Inferior parietal cortex (tissue), 1 donor: ENCODE results near the gene FGF22.

Experiments used
- DNase-seq: peaks from one replicate; pipeline ENCODE4 v3.0.0-alpha.2; 2016; ENCODE audit errors: extremely low spot score

FGF22 gene

DNA sequence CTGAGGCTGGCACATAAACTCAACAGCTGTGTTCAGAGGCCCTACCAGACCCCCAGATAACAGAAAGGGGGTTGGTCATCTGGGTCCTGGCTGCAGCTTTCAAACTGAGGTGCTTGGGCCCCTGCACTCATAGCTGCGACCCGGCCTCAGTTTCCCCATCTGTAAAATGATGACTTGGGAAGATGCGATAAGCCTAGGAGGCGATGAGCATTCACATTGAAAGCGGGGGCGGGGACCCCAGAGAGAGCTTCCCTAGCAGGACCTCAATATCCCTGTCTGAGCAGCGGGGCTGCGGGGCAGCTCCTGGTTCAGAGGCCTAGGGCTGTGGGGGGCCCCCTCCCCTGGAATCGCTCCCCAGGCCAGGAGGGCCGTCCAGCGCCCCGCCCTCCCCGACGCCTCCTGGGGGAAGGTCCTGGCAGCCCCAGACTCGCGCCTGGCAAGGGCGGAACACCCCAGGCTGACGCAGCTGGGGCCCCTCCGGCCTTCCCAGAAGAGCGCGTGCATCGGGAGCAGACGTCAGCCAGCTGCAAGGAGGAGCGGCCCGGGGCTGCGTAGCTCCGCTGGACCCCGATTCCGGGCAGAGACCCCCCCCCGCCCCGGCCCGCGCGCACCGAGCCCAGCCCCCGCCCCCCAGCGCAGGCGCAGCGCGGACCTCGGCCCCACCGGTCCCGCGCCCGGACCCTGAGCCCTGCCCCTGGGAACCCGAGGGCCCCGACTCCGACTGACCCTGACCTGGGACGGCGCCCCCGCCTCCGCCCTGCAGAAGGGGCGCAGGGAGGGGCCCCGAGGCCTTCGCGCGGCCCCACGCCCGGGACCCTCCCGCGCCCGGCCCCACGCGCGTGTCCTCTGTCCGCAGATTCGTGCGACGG, 40.0 kb downstream of the FGF22 start:
- no peak for DNase-seq

DNA sequence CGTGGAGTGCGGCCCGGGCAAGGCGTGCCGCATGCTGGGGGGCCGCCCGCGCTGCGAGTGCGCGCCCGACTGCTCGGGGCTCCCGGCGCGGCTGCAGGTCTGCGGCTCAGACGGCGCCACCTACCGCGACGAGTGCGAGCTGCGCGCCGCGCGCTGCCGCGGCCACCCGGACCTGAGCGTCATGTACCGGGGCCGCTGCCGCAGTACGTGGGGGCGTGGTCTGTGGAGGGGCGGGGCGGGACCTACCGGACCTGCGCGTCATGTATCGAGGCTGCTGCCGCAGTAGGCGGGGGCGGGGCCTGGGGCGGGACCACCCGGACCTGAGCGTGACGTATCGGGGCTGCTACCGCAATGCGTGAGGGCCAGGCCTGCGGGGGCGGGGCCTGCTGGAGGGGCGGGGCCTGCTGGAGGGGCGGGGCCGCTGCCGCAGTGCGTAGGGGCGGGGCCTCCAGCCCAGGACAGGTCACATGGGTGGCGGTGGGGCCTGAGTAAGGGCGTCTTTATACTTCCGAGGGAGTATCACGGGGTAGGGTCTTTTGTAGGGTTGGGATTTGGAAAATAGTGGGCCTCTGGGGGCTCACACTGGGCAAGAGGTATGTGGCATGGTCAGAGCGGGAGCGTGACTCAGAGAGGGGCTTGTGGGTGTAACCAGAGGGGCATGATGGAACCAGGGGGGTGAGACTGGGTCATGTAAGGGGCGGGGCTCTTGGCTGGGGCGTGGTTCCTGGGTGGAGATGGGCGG, 40.8 kb downstream of the FGF22 start:
- peak; percentile 87 for DNase-seq

DNA sequence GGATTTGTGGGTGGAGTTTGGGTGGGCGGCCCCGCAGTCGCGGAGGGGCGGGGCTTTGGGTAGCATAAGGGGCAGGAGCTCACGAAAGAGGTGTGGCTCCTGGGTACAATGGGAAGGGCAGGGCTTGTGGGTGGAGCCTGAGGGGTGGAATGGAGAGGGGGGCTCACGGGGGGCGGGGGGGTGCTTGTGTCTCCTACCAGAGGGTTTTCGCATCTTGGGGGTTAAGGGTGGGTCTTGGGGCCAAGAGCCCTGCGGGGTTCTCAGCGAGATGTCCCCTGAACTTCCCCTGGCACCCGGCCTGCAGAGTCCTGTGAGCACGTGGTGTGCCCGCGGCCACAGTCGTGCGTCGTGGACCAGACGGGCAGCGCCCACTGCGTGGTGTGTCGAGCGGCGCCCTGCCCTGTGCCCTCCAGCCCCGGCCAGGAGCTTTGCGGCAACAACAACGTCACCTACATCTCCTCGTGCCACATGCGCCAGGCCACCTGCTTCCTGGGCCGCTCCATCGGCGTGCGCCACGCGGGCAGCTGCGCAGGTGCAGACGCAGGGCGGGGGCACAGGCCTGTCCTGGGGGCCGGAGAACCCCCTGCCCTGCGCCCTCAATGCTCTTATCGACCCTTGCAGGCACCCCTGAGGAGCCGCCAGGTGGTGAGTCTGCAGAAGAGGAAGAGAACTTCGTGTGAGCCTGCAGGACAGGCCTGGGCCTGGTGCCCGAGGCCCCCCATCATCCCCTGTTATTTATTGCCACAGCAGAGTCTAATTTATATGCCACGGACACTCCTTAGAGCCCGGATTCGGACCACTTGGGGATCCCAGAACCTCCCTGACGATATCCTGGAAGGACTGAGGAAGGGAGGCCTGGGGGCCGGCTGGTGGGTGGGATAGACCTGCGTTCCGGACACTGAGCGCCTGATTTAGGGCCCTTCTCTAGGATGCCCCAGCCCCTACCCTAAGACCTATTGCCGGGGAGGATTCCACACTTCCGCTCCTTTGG, 41.6 kb downstream of the FGF22 start:
- no peak for DNase-seq

DNA sequence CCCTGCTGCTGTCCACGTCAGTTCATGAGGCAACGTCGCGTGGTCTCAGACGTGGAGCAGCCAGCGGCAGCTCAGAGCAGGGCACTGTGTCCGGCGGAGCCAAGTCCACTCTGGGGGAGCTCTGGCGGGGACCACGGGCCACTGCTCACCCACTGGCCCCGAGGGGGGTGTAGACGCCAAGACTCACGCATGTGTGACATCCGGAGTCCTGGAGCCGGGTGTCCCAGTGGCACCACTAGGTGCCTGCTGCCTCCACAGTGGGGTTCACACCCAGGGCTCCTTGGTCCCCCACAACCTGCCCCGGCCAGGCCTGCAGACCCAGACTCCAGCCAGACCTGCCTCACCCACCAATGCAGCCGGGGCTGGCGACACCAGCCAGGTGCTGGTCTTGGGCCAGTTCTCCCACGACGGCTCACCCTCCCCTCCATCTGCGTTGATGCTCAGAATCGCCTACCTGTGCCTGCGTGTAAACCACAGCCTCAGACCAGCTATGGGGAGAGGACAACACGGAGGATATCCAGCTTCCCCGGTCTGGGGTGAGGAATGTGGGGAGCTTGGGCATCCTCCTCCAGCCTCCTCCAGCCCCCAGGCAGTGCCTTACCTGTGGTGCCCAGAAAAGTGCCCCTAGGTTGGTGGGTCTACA, 43.1 kb downstream of the FGF22 start:
- no peak for DNase-seq

DNA sequence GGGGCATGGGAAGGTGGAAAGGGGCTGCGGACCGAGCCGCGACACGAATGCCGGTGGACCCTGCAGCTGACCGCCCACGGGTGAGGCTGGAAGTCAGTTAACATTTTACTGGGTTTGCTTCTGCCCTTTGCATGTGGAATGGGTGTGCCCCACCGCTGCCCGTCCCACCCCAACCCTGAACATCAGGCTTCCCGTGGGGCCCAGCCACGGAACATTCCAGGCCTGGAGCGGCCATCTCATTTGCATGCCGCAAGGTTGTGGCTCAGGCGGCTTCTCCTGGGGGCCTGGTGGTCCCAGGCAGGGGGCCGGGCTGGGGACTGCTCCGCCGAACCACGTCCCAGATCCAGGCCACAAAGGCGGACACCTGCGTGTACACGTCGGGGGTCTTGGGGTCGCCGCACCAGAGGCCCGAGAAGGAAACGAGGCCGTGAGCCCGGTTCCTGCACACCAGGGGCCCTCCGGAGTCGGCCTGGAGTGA, 45.8 kb downstream of the FGF22 start:
- DNase-seq, result no peak

DNA sequence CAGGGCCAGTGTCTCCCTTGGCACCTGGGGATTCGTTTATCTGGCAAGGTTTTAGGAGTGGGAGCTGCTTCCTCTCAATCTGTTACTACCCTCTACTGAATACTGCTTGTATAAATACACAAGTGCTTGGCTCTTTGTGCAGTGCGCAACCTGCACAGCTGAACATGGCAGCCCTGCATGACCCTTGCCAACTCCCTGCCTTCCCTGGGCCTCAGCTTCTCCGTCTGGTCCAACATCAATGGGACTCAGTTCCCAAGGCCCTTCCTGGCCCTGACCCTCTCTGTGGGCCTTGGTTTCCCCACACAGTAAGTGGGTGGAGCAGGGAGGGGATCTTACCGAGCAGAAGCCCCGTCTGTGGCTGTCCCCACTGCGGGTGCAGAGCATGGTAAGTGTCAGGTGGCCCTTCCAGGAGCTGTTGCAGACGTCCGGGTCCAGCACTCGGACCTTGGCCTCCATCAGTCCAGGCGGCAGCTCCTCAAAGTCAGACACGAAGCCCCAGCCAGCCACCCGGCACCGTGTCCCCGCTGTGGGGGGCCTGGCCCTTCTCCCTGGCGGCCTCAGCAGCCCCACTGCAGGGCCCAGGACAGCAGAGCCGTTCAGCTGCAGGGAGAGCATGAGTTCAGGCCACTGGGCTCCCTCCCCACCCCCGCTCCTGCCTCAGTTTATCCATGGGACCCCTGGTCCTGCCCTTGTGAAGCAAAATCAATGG, 47.1 kb downstream of the FGF22 start:
- DNase-seq, result no peak

DNA sequence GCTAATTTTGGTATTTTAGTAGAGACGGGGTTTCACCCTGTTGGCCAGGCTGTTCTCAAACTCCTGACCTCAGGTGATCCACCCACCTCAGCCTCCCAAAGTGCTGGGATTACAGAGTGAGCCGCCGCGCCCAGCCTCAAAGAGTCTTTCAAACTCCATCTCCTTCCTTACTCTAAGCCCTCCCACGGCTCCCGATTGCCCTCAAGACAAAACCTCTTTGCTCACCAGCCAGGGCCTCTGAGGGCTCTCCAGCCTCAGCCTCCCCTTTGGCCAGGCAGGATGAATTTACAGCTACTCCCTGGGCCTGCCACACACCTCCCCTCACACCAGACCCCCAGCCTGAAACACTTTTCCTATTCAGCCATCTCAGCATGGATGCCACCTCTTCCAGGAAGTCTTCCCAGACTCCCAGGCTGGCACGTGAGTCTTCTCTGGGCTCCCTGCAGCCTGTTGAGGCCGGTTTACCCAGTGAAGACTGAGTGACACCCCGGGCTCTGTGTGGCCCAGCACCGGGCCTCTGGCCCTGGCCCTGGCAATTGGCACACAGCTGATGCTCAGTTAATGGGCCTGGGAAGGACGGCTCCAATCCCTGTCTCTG, 48.0 kb downstream of the FGF22 start:
- no peak for DNase-seq

DNA sequence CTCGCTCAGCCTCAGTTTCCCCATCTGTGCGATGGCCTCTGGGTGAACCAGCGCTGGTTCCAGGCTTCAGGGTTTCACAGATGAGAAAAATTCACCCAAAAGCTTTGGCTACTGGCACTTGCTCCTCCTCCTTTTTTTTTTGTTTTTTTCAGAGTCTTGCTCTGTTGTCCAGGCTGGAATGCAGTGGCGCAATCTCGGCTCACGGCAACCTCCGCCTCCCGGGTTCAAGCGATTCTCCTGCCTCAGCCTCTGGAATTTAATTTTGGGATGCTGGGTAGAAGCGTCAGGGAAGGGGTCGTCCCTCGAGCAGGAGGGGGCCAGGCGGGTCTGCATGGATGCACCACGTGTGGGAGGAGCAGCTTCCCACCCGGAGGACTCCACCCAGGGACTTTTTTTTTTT, 48.5 kb downstream of the FGF22 start:
- DNase-seq, result no peak

DNA sequence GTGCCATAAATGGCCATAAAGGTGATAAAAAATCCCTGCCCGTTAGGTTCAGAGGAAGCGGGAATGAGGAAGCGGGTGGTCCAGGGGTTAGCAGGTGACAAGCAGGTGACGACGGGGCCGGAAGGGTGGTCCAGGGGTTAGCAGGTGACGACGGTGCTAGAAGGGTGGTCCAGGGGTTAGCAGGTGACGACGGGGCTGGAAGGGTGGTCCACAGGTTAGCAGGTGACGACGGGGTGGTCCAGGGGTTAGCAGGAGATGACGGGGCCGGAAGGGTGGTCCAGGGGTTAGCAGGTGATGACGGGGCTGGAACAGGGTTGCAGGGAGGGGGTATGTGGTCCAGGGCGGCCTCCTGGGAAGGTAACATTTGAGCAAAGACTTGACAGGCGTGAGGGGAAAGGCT, 49.3 kb downstream of the FGF22 start:
- DNase-seq, result no peak

DNA sequence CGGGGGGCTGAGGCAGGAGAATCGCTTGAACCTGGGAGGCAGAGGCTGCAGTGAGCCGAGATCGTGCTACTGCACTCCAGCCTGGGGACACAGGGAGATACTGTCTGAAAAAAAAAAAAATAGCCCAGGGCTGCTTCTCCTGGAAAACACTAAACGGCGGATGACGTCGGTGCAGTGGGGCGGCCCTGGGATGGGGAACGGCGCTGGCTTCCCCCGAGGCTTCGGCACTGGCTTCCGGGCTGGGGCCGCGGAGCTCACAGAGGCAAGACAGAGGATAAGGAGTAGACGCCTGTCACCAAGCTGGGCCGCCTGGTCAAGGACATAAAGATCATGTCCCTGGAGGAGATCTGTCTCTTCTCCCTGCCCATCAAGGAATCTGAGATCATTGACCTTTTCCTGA, 50.5 kb downstream of the FGF22 start:
- no peak for DNase-seq
